DLD1 (cell line): ENCODE results near the gene TASP1.
"Not testable (repeated sequence)": the region's sequence is repeated elsewhere in the genome, so short reads cannot be mapped to it uniquely, and the experiment has no call there.

Experiments
- in situ Hi-C: cut with HindIII; loops from 2 replicates; pipeline ENCODE4 v1.10.0; 2017; ENCODE audit warnings: low sequenced_read_pairs

TASP1 gene, protein sequence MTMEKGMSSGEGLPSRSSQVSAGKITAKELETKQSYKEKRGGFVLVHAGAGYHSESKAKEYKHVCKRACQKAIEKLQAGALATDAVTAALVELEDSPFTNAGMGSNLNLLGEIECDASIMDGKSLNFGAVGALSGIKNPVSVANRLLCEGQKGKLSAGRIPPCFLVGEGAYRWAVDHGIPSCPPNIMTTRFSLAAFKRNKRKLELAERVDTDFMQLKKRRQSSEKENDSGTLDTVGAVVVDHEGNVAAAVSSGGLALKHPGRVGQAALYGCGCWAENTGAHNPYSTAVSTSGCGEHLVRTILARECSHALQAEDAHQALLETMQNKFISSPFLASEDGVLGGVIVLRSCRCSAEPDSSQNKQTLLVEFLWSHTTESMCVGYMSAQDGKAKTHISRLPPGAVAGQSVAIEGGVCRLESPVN

DNA sequence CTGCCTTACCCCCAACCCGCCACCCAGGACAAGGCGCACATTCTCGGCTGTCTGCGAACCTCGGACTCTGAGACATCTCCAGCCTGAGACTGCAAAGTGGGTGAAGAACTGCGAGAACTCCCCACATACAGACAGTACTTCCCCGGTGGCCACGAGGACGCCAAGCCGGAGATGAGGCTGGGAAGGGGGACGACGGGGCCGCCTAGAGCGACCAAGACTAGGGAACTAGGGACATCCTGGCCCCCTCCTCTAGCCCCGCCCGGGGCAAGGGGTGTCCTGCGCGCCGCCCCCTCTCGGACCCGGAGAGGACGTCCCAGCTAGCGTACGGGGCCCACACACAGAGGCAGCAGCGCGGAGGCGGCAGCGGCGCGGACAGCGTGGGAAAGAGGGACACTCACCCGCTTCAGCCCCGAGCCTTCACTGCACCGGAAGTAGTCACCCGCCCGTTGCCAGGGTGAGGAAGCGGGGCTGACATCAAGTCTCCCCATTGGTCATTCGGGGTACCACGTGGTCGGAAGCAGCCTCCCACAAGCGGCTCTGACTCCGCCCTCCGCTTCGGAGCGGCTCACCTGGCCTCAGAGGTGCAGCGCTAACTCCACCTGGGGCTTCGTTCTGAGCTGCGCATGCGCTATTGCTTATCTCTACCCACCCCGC is at the start of gene TASP1:
Gene TASP1 (minus strand): TSS at position 437 of the 654 bp plus-strand sequence. CDS start 8,854 bp downstream, outside the sequence.
- in situ Hi-C loops: no loop called here

DNA sequence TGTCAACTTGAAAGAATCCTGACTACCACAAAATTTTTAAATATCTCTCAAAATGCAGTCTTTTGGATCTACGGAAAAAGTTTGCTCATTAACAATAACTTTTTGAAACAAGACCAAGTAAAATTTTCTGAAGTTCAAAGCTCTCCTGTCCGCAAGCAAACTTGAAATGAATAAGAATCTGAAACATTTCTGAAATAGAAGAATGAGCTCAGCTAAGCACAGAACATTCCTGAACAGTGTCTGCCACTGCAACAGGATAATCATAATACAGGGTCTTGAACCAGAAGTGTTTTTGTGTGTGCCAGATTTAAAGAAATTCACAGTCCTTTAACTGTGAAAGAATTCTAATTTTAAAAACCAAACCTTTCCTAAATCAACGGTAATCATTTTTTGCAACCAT is 49.1 kb upstream of the TASP1 start:
- in situ Hi-C loops: no loop called here

DNA sequence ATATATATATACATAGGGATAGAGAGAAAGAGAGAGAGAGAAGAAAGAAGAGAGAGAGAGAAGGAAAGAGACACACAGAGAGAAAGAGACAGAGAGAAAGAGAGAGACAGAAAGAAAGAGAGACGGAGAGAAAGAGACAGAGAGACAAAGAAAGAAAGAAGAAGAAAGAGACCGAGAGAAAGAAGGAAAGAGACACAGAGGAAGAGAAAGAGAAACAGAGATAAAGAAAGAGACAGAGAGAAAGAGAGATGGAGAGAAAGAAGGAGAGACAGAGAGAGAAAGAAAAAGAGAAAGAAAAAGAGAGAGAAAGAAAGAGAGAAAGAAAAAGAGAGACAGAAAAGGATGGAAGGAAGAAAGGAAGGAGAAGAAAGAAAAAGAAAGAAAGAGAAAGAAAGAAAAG is 46.9 kb upstream of the TASP1 start:
- in situ Hi-C loops: no loop called here

DNA sequence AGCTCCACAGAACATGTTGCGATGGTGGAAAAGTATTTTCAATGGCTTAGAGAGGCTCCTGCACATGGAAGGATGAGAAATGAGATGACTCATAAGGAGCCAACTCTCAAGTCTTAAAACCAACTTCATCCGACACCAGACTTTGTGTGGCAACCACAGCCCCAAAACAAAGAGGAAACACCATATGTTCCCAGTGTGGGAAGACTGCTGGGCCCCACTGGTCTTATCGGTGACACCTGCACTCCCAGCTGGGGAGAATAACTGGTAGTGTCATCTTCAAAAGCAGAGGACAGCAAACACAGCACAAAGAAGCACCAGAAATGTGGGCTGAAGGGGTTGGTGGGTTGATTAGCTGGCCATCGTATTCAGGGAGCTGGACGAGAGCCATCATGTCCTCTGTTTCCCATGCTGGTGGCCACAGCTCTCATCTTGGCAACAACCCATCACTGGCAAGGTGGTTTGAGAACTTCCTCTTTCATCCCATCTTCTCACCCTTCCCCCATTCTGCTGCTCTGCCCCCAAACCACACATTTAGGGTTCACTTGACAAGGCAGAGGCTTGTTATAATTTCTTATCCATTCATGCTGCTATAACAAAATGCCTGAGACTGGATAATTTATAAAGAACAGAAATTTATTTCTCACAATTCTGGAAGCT is 46.0 kb upstream of the TASP1 start:
- in situ Hi-C loops: no loop called here

DNA sequence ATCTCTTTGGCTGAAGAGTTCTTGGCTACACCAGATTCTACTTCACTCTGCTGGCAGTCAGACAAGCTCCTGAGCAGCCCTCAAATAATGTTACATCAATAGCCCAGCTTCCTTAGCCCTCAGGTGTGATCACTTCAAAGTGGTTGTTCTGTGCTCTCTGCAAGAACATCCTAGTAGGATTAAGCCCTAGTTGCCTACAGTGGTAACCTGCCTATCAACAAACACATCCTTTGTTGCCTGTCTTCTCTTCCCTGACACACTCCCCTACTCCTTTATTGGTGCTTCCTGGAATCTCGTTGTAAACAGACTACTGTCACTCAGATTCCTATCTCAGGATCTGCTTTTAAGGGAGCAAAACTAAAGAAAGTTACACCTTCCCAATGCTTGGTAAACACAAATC is 45.1 kb upstream of the TASP1 start:
- in situ Hi-C loops: no loop called here

DNA sequence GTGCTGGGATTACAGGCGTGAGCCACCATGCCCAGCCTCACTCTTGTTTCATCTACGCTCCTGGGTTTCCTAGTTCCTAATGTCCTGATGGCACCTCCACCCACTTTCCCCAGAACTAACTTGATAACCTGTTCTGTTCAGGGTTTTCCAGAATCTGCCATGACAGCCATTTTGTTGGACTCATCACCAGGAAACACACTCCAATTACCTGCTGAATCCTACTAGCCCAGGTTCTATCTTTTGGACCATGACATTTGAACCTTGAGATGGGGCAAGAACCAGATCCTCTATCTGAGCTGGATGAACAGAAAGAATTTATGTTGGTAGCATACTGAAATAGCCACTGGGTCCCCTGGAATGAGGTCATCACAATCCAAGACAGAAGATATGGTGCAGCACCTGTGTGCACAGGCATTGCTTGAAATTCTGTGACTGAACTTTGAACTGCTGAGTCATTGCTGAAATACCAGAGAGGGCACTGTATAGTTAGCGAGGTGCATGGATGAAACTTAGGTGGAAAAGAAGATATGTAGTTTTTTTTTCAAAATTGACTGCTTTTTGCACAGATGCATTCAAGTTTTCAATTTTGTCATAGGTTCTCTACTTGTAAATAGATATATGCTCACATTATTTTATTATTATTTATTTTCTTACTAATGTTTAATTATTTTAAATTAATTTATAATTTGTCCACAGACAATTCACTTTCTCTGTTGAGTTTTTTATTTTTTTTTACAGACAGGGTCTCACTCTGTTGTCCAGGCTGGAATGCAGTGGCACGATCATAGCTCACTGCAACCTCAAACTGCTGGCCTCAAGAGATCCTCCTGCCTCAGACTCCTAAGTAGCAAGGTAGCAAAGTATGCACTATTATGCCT is 42.8 kb upstream of the TASP1 start:
- in situ Hi-C loops: no loop called here

DNA sequence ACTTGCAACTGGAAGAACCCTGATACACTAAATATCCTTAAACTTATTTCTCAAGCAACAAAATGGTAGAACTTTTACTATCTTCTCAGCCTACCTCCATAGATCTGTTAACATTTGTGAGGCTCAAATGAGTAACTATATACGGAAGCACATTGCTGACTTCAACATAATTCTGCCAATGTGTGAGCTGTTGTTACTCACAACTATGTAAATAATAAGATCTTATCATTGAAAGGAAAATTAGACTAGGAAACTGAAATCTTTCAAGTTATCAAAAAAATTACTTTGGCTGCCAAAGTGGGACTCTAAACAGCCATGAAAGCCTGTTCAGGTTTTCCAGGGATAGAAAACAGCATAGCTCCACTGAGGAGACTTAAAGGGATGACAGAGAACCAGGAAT is 40.2 kb upstream of the TASP1 start:
- in situ Hi-C loops: no loop called here

DNA sequence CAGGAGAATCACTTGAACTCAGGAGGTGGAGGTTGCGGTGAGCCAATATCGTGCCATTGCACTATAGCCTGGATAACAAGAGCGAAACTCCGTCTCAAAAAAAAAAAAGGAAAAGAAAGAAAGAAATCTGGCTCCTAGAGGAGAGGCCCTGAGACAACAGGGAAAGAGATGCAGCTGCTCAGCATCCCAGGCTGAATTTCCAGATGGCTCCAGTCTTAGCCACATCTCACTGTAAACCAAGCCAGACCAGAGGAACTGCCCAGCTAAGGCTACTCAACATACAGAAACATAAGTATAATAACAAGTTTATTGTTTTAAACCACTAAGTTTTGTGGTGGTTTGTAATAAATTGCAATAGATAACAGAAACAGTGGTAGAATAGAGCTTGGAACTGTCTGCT is 38.5 kb upstream of the TASP1 start:
- in situ Hi-C loops: no loop called here

DNA sequence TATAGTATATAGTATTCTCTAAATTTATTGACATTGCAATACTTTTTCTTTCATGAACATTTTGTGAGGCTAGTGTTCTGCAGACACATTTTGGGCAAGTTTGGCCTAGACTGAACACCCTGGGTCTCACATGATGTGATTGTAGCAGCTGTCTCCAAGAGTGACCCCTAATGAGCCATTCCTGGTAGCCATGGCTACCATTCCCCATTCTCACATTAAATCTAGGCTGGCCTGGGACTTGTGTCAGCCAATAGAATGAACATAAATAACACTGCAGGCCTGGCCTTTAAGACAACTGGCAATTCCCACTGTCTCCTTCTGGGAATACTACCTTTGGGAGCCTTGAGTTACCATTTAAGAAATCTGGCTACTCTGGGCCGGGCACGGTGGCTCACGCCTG is 38.0 kb upstream of the TASP1 start:
- in situ Hi-C loops: no loop called here

DNA sequence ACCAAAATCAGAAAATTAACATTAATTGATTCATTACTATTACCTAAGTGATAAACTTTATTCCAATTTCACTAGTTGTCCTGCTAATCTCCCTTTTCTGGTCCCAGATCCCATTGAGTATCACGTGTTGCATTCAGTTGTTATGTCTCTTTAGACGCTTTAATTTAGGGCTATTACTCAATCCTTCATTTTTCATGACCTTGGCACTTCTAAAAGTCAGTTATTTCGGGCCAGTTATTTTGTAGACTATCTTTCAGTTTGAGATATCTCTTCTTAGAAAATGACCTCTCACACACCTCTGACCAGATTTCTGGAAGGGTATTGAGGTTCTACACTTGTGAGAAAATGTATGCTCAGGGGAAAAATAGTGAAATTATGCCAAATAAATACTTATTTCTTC is 34.0 kb upstream of the TASP1 start:
- in situ Hi-C loops: no loop called here

DNA sequence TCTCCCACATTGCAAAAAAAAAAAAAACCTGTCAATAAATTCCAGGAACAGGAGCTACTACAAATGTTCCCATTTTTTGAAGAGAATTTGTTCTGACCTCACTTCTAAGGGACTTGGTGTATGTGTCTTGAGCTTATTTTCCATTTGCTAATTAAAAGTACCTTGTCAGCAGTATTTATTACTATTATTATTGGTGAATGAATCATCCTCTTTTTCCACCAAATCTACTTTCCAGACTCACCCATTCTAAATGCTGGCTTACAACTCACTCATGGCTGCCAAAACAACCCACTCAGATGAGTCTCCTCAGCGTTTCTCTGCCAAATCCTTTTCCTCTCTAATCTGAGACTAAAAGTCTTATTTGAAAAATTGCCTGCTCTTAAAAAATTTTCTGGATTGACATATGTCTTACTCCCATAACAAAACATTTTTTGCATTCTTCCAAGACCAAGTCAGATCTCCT is 33.2 kb upstream of the TASP1 start:
- in situ Hi-C loops: no loop called here

DNA sequence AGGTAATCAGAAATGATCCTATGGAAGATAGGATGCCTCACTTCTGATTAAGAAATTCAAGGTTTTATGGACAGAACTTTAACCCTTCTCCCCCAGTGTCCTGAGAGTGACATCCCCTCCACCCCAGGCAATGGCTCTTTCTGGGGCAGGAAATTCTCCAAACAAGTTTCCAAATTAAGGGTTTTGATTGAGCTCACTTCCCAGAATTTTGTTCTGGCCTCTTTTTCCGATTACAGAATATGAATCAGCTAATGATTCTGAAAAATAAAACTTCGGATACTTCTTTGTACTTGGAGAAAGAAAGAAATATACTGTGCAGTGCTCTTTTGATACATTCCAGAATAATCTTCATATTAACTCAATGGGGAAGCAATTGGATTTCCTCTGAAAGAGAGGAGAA is 32.8 kb upstream of the TASP1 start:
- in situ Hi-C loops: no loop called here

DNA sequence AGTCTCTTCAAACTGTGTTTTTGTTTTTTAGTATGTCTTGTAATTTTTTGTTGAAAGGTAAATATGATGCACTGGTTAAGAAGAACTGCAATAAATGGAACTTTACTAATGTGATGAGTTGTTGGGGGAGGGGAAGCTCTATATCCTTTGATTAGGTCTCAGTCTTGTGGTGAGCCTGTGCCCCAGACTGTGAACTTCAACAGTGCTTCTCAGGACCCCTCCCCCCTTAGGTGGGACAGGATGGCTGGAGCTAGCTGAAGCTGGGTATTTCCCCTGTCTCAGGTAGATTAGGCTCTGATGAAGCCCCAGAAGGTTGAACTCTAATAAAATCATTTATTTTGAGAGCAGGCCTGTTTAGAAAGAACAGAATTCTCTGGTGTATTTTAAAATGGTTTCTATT is 31.4 kb upstream of the TASP1 start:
- in situ Hi-C loops: no loop called here

DNA sequence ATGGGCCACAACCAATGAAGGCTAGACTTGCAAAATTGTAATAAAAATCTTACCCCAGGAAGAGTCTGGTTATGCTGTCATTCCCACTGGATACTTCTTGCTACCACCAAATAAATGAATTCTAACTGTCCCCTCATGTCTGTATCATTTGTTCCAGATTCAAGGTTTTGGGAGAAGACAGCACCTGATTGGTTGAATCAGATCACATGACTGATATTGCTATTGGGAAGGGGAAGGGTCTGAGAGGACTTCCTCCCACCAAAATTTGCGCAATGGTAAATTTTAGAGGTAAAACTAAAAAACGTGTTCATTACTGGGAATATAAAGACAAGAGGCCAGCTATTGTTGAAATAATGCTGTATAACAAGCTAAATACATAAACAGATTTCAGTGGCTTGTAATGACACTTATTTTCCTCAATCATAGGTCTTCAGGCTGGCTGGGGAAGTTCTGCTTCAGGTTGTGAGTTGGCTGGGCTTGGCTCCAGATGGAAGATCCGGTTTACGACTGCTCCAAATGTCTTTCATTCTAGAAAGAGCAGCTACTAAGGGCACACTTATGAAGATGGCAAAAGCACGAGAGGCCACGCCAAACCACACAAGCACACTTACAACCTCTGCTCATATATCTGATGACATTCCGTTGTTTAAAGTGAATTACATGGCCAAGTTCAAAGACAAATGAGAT is 27.1 kb upstream of the TASP1 start:
- in situ Hi-C loops: no loop called here

DNA sequence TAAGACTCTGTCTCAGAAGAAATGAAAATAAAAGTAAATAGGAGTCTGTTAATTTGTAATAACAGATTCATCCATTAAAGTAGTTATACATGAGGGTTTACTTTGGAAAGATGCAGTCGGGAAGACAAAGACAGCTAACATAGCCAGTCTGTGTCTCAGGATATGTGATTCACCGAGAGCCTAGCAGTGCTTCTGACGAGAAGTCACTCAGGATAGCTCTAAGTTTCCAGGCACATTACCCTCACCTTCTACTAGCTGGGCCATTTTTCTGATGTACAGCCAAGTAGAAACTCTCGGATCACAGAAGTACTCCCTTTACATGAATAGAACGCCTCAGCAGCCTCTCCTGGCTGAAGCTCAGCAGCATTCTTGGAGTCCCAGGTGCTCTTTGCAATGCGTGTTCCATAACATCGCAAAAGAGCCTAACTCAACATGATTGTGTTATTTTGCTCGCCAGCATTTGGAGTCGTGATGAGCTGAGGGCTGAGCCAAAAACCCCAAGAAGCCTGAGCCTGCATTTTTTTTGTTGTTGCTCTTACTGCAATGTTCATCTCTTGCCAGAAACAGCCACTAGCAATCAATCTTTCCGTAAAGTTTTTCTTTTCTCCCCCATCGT is 22.4 kb upstream of the TASP1 start:
- in situ Hi-C loops: no loop called here

DNA sequence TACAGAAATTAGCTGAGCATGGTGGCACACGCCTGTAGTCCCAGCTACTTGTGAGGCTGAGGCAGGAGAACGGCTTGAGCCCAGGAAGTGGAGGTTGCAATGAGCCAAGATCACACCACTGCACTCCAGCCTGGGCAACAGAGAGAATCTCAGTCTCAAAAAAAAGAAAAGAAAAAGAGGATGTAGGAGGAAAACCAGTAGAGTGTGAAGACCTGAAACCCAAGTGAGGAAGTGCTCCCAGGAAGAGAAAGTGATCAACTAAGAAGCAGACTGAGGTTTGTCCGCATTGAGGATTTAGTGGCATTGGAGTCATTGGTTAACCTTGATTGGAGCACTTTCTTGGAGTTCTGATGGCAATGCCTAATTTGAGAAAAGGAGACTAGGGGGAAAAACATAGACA is 20.6 kb upstream of the TASP1 start:
- in situ Hi-C loops: no loop called here

DNA sequence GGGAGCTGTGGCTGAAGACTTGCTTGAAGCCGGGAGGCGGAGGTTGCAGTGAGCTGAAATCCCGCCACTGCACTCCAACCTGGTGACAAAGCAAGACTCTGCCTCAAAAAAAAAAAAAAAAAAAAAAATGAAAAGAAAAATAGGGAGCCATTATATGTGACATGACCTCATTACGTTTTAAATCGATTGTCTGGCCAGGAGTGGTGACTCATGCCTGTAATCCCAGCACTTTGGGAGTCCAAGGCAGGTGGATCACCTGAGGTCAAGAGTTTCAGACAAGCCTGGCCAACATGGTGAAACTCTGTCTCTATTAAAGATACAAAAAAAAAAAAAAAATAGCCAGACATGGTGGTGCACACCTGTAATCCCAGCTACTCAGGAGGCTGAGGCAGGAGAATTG is 19.3 kb upstream of the TASP1 start:
- in situ Hi-C loops: not testable (repeated sequence)

DNA sequence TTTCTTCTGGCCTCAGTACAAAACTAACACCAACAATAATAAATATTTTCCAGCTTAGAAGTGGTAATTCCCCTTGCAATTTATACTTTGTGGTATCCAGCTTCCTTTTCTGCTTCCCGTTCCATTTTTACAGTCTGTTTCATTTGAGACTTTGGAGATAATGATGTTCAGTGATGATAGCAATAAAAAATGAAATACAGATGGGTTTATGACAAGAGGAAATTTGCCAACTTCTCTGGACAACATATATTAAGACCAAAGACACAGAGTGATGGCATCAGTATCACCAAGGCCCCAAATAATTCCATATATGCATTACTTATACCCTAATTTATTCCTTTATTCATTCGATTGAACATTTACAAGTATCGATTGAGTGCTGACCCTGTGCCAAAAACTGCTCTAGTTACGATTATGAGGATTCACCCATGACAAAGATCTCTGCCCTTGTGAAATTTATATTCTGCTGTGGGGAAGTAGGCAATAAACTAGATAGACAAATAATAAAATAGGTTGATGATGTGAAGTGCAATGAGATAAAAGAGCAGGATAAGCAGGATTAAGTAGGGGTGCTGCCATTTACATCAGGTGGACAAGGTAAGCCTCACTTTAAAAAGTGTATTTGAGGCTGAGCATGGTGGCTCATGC is 18.1 kb upstream of the TASP1 start:
- in situ Hi-C loops: no loop called here

DNA sequence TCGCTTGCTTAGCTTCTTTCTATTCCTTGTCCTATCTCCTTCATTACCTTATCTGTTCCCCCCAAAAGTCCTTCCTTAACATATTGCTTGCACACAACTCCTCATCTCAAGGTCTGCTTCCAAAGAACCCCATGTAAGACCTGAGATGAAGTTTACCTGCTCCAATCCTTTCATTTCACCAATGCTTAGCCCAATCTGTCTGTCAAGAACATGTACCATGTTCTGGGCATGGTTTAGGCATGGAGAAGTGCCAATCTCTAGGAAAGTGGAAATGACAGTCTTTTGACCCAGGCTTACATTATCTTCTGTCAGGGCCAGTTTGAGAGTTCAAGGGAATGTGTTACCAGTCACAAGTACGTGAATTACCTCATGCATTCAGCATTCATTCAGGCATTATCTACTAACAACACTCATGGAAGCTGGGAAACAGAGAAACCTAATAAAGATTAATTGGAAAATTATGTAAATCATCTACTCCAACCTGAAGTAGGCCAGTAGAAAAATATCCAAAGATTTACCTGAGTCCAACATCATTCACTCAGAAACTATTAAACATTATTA is 15.8 kb upstream of the TASP1 start:
- in situ Hi-C loops: no loop called here
